Erythroblast (primary cell): Measurements from ENCODE around the gene SYNE3.

ENCODE experiments used
- GATA1 ChIP-seq: IDR thresholded peaks from 2 replicates; pipeline ENCODE4 v1.6.1; 2011; ENCODE audit warnings: low read depth, mild to moderate bottlenecking, control low read depth, low read length, moderate library complexity
- POLR2A ChIP-seq: IDR thresholded peaks from 2 replicates; pipeline ENCODE4 v1.6.1; 2011; ENCODE audit warnings: mild to moderate bottlenecking, low read length

- TF ChIP-seq POLR2A = no peak
- no peak for TF ChIP-seq GATA1
Observed at GRCh38 chr14:95553141-95553540, 36.7 kb upstream of the SYNE3 start.
